H9 (cell line): Measurements from ENCODE around the gene RAB30. TPM values are rescaled to one million over a fixed set of nuclear protein-coding genes. Genes with fewer than 3 reads are reported as not detected.

Experiments used
- DNase-seq: peaks from one replicate; pipeline ENCODE4 v3.0.0-alpha.2; 2017
- H2AFZ ChIP-seq: one replicate; pipeline ENCODE4 v1.6.1; 2013; ENCODE audit warnings: mild to moderate bottlenecking, low read length, control low read depth, moderate library complexity
- H2AK5ac ChIP-seq: 2 replicates; pipeline ENCODE4 v1.6.1; 2013; ENCODE audit warnings: low read length, control low read depth, mixed read lengths; ENCODE audit not compliant: insufficient read length
- H2BK120ac ChIP-seq: one replicate; pipeline ENCODE4 v1.6.1; 2013; ENCODE audit warnings: low read depth, mild to moderate bottlenecking, low read length, control low read depth, inconsistent platforms; ENCODE audit not compliant: poor library complexity, severe bottlenecking
- H2BK12ac ChIP-seq: 2 replicates; pipeline ENCODE4 v1.6.1; 2013; ENCODE audit warnings: low read length, control low read depth, mixed read lengths, low read depth; ENCODE audit not compliant: insufficient read length
- H2BK15ac ChIP-seq: 2 replicates; pipeline ENCODE4 v1.6.1; 2013; ENCODE audit warnings: low read depth, low read length, control low read depth
- H2BK20ac ChIP-seq: one replicate; pipeline ENCODE4 v1.6.1; 2013; ENCODE audit warnings: low read depth, mild to moderate bottlenecking, low read length, control low read depth, inconsistent platforms; ENCODE audit not compliant: poor library complexity, severe bottlenecking
- H2BK5ac ChIP-seq: 2 replicates; pipeline ENCODE4 v1.6.1; 2013; ENCODE audit warnings: low read length, control low read depth, mixed read lengths; ENCODE audit not compliant: insufficient read length
- H3K14ac ChIP-seq: 2 replicates; pipeline ENCODE4 v1.6.1; 2013; ENCODE audit warnings: low read length, control low read depth; ENCODE audit not compliant: insufficient read depth
- H3K18ac ChIP-seq: 2 replicates; pipeline ENCODE4 v1.6.1; 2013; ENCODE audit warnings: low read depth, mild to moderate bottlenecking, mixed read lengths, low read length, control low read depth; ENCODE audit not compliant: insufficient read length
- H3K23ac ChIP-seq: 2 replicates; pipeline ENCODE4 v1.6.1; 2013; ENCODE audit warnings: low read length, control low read depth, mixed read lengths, low read depth; ENCODE audit not compliant: insufficient read length
- H3K23me2 ChIP-seq: 2 replicates; pipeline ENCODE4 v1.6.1; 2013; ENCODE audit warnings: low read depth, mild to moderate bottlenecking, mixed read lengths, low read length, control low read depth; ENCODE audit not compliant: insufficient read length, poor library complexity, severe bottlenecking
- H3K27ac ChIP-seq: 2 replicates; pipeline ENCODE4 v1.5.1; 2013; ENCODE audit warnings: low read length, control low read depth, mixed read lengths, low read depth; ENCODE audit not compliant: insufficient read length
- H3K27me3 ChIP-seq: 2 replicates; pipeline ENCODE4 v1.6.1; 2013; ENCODE audit warnings: low read length, control low read depth, inconsistent platforms; ENCODE audit not compliant: insufficient read depth
- H3K4ac ChIP-seq: 2 replicates; pipeline ENCODE4 v1.6.1; 2013; ENCODE audit warnings: low read depth, mild to moderate bottlenecking, control low read depth, inconsistent platforms, low read length, moderate library complexity
- H3K4me1 ChIP-seq: 2 replicates; pipeline ENCODE4 v1.6.1; 2013; ENCODE audit warnings: low read length, control low read depth, inconsistent platforms; ENCODE audit not compliant: insufficient read depth
- H3K4me2 ChIP-seq: 2 replicates; pipeline ENCODE4 v1.6.1; 2013; ENCODE audit warnings: low read length, control low read depth, mixed read lengths; ENCODE audit not compliant: insufficient read length, insufficient read depth
- H3K56ac ChIP-seq: 2 replicates; pipeline ENCODE4 v1.6.1; 2013; ENCODE audit warnings: low read depth, mild to moderate bottlenecking, mixed read lengths, low read length, control low read depth; ENCODE audit not compliant: insufficient read length
- H3K79me1 ChIP-seq: 2 replicates; pipeline ENCODE4 v1.6.1; 2013; ENCODE audit warnings: low read depth, mild to moderate bottlenecking, moderate library complexity, low read length, control low read depth, inconsistent platforms; ENCODE audit not compliant: insufficient read depth, poor library complexity, severe bottlenecking
- H3K79me2 ChIP-seq: 2 replicates; pipeline ENCODE4 v1.6.1; 2013; ENCODE audit warnings: low read length, control low read depth, inconsistent platforms; ENCODE audit not compliant: insufficient read depth
- H3K9ac ChIP-seq: 2 replicates; pipeline ENCODE4 v1.6.1; 2013; ENCODE audit warnings: low read length, control low read depth, mixed read lengths; ENCODE audit not compliant: insufficient read length; ENCODE audit errors: extremely low read depth
- H3K9me3 ChIP-seq: one replicate; pipeline ENCODE4 v1.6.1; 2013; ENCODE audit warnings: low read depth, low read length, inconsistent platforms; ENCODE audit not compliant: control insufficient read depth
- H3T11ph ChIP-seq: one replicate; pipeline ENCODE4 v1.6.1; 2013; ENCODE audit warnings: mild to moderate bottlenecking, low read length, control low read depth, inconsistent platforms
- H4K20me1 ChIP-seq: one replicate; pipeline ENCODE4 v1.6.1; 2013; ENCODE audit not compliant: control insufficient read depth, insufficient read length, insufficient read depth
- H4K5ac ChIP-seq: 2 replicates; pipeline ENCODE4 v1.6.1; 2013; ENCODE audit warnings: low read depth, mild to moderate bottlenecking, mixed read lengths, low read length, control low read depth; ENCODE audit not compliant: insufficient read length
- H4K8ac ChIP-seq: replicated peaks from 2 replicates; pipeline ENCODE4 v1.6.1; 2013; ENCODE audit warnings: low read length, control low read depth, mixed read lengths, low read depth; ENCODE audit not compliant: insufficient read length
- H4K91ac ChIP-seq: 2 replicates; pipeline ENCODE4 v1.6.1; 2013; ENCODE audit warnings: low read depth, mild to moderate bottlenecking, moderate library complexity, mixed read lengths, low read length, control low read depth; ENCODE audit not compliant: insufficient read length
- H3K27ac Mint-ChIP-seq, 3 experiments: 2 replicates in 2 of 3; 3 replicates in 1 of 3; pipeline ENCODE4 v1.8.0; 2020 to 2021; ENCODE audit warnings: mixed read lengths in 3 of 3, mild to moderate bottlenecking in 1 of 3, moderate library complexity in 1 of 3
- H3K27me3 Mint-ChIP-seq: 2 replicates; pipeline ENCODE4 v1.8.0; 2021; ENCODE audit warnings: low read depth, mild to moderate bottlenecking, moderate library complexity, mixed read lengths
- H3K36me3 Mint-ChIP-seq, 3 experiments: 2 replicates in 2 of 3; 3 replicates in 1 of 3; pipeline ENCODE4 v1.8.0; 2020 to 2021; ENCODE audit warnings: low read depth in 3 of 3, mixed read lengths in 3 of 3; ENCODE audit not compliant: insufficient read depth in 1 of 3
- H3K4me1 Mint-ChIP-seq, 2 experiments: 2 replicates each; pipeline ENCODE4 v1.8.0; 2020; ENCODE audit warnings: mixed read lengths in 2 of 2
- H3K4me3 Mint-ChIP-seq, 2 experiments: 2 replicates in 1 of 2; 3 replicates in 1 of 2; pipeline ENCODE4 v1.8.0; 2020 to 2021; ENCODE audit warnings: mild to moderate bottlenecking in 2 of 2, mixed read lengths in 2 of 2, moderate library complexity in 1 of 2
- H3K9me3 Mint-ChIP-seq, 2 experiments: 2 replicates in 1 of 2; 3 replicates in 1 of 2; pipeline ENCODE4 v1.8.0; 2020; ENCODE audit warnings: mild to moderate bottlenecking in 2 of 2, mixed read lengths in 2 of 2, moderate library complexity in 1 of 2
- WGBS: extraction: QIAGEN DNeasy Blood & Tissue Kit; methylation state at CpG from one replicate; pipeline ENCODE4 v1.1.7; 2013; ENCODE audit warnings: missing lambda C conversion rate, low lambda C conversion rate, mixed read lengths; ENCODE audit not compliant: insufficient read length; ENCODE audit errors: extremely low coverage; 5-methylcytosine and 5-hydroxymethylcytosine counted together
- total RNA-seq: library from RNA; stranded (reverse); gene quantifications from 2 replicates; pipeline ENCODE4 v1.2.1, GENCODE V29; 2021
- TF ChIP-seq, protein P1 (sequence below): fragments of 200-600 bp; sonication (generic); conservative IDR thresholded peaks from 3 replicates; pipeline ENCODE4 v1.8.0; 2021; ENCODE audit warnings: antibody characterized with exemption, mild to moderate bottlenecking

Gene RAB30
- total RNA-seq, 1 experiment from 2014 or later, result 4.8 TPM

DNA sequence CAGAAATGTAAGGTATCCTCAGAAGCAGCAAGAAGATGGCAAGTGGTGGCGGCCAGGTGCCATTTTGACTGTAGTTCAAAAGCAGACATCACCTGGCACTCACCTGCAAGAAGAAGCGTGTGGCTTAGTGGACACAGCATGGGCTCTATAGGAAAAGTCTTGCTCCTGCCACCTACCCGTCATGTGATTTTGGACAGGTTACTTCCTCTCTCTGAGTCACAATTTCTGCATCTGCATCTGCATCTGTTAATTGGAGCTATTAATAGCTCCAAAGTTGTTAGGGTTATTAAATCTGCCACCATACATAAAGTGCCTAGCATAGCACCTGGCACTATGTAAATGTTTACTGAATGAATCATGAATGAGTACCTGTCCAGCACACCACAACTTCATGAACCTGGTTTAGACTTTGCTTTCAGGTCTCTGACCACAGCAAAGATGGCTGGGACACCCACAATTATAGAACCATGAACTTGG, 16.8 kb downstream of the RAB30 start:
- Histone ChIP-seq H2BK20ac (no peak overlapping the region), H2AFZ (no peak overlapping the region), H3K56ac (no peak overlapping the region), H3K23me2 (no peaks in the 10 kb centered on the region), H2BK12ac (no peak overlapping the region), H3K14ac (no peak overlapping the region), H3K9me3 (no peaks in the 10 kb centered on the region), H3K4me1 (no peaks in the 10 kb centered on the region; the same call in 1 of the 2 replicates), H4K5ac (no peak overlapping the region), H3K4me2 (no peak overlapping the region), H2AK5ac (no peak overlapping the region), H3K23ac (no peak overlapping the region), H3K27me3 (no peaks in the 10 kb centered on the region), H3K79me2 (no peaks in the 10 kb centered on the region; the same call in 1 of the 2 replicates), H3K9ac (no peak overlapping the region), H4K8ac (no peak overlapping the region), H2BK15ac (no peak overlapping the region), H3T11ph (no peak overlapping the region), H2BK5ac (no peak overlapping the region), H4K20me1 (no peaks in the 10 kb centered on the region), H3K79me1 (no peaks in the 10 kb centered on the region), H3K18ac (no peak overlapping the region), H4K91ac (no peak overlapping the region), H3K4ac (no peak overlapping the region), H2BK120ac (no peak overlapping the region), H3K27ac (no peak overlapping the region)
- TF ChIP-seq, protein P1, sequence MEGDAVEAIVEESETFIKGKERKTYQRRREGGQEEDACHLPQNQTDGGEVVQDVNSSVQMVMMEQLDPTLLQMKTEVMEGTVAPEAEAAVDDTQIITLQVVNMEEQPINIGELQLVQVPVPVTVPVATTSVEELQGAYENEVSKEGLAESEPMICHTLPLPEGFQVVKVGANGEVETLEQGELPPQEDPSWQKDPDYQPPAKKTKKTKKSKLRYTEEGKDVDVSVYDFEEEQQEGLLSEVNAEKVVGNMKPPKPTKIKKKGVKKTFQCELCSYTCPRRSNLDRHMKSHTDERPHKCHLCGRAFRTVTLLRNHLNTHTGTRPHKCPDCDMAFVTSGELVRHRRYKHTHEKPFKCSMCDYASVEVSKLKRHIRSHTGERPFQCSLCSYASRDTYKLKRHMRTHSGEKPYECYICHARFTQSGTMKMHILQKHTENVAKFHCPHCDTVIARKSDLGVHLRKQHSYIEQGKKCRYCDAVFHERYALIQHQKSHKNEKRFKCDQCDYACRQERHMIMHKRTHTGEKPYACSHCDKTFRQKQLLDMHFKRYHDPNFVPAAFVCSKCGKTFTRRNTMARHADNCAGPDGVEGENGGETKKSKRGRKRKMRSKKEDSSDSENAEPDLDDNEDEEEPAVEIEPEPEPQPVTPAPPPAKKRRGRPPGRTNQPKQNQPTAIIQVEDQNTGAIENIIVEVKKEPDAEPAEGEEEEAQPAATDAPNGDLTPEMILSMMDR, result no peak
- Mint-ChIP-seq H3K36me3 (no peaks in the 10 kb centered on the region), H3K27ac (no peak overlapping the region), H3K4me3 (no peak overlapping the region), H3K4me1 (peaks cover 9 to 11% of the 10 kb centered on the region in 2 experiments), H3K9me3 (no peaks in the 10 kb centered on the region), H3K27me3 (no peaks in the 10 kb centered on the region)
- DNase-seq, result no peak
- no CpG with 5 or more reads among the region's 3 CpGs for WGBS
